ENCODE measurements around the gene EVPL.
A peak's percentile ranks its signal among the peaks of the same experiment; 100 is the strongest.
"Not testable (repeated sequence)": the region's sequence is repeated elsewhere in the genome, so short reads cannot be mapped to it uniquely, and the experiment has no call there.

EVPL gene

DNA sequence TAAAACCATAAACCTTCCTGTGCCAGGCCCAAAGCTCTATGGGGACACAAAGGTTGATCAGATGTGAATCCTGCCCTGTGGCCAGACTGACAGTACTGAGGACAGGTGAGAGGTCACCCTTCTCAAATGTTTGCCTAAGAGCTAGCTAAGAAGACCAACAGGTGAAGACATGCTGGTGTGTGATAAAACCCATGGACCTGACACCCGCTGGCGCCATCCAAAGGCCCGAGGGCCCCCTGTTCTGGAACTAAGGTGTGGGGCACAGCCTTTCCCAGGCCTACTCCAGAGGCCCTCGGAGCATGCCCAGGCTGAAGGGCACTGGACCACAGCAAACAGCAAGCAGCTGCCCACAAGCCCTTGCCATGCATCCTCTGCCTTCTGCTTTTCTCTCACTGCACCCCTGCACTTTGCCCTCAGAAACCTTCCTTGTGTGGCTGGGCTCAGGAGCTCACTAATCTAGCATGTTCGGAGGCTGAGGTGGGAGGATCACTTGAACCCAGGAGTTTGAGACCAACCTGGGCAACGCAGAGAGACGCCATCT, 31.7 kb downstream of the EVPL start:
- no peak for DNase-seq

DNA sequence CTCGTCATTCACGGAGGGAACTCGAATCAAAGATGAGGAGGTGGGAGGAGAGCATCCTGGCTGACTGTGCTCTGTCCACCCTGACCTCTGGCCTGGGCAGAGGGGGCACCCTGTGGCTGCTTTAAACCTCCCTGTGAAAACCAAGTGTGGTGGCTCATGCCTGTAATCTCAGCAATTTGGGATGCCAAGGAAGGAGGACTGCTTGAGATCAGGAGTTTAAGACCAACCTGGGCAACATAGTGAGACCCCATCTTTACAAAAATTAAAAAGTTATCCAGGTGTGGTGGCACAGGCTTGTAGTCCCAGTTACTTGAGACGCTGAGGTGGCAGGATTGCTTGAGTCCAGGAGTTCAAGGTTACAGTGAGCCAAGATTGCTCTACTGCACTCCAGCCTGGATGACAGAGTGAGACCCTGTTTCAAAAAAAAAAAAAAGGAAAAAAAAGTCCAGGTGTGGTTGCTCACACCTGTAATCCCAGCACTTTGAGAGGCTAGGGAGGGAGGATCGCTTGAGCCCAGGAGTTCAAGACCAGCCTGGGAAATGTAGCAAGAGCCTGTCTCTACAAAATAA, 32.2 kb downstream of the EVPL start:
- DNase-seq, result no peak

DNA sequence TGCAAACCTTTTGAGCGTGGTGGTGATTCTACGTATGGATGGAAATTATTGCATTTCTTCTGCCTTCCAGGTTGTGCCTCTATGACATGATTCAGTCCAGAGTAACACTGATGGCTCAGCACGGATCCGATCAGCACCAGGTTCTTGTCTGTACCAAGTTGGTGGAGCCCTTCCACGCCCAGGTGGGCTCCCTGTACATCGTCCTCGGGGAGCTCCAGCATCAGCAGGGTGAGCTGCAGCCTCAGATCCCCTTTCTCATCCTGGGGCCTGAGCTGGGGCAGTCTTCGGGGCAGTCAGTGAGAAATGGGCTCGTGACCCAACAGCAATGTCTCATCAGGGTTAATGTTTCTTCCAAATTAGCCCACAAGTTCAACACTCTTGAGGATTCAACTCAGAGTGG, 35.7 kb downstream of the EVPL start:
- DNase-seq, result no peak

DNA sequence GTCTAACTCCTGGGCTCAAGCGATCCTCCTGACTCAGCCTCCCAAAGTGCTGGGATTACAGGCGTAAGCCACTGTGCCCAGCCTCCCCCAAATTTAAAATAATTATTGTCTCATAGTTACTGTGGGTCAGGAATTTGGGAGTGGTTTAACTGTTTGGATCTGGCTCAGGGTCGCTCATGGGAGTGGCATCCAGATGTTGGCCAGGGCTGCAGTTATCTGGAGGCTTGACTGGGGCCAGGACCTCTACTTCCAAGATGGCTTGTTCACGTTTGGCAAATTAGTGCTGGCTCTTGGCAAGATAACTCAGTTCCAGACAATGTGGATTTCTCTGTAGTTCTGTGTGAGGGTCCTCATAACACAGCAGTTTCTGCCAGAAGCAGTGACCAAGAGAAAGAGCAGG, 40.1 kb downstream of the EVPL start:
- DNase-seq, result no peak

DNA sequence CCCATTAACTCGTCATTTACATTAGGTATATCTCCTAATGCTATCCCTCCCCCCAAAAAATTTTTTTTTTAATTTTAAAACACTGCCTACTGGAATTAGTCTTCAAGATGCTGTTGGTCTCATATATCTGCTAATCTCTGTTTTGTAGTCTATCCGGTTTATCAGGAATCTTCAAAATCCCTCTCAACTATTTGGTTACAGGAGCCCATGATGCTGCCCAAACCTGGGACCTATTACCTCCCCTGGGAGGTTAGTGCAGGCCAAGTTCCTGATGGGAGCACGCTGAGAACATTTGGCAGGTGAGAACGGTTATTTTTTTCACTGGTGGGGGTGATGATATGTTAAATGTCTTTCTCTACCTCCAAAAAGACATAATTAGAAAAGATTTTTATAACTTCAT, 41.1 kb downstream of the EVPL start:
- DNase-seq, result no peak

DNA sequence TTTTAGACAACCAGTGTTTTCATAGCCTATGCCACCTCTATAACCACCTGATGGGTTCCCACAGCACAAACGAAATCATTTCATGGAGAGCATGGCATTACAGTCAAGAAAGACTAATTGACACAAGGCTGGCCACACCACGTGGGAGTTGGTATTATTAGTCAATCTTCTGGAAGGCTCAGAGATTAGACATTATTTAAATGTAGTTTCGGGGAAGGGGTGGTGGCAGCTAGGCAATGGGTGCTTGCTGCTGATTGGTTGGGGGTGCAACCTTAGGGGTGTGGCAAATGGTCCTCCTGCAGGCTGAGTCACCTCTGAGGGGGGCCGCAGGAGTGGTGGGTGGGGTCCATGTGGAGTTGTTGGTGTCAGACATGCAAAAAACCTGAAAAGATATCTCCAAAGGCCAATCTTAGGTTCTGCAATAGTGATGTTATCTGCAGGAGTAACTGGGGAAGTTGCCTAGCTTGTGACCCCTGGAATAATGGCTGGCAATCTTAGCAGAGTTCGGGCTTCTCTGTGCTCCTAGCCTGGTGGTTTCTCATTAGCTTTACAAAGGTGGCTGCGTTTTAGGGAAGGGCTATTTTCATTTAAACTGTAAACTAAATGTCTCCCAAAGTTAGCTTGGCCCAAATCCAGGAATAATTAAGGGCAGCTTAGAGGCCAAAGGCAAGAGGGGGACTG, 43.5 kb downstream of the EVPL start:
- no peak for DNase-seq

DNA sequence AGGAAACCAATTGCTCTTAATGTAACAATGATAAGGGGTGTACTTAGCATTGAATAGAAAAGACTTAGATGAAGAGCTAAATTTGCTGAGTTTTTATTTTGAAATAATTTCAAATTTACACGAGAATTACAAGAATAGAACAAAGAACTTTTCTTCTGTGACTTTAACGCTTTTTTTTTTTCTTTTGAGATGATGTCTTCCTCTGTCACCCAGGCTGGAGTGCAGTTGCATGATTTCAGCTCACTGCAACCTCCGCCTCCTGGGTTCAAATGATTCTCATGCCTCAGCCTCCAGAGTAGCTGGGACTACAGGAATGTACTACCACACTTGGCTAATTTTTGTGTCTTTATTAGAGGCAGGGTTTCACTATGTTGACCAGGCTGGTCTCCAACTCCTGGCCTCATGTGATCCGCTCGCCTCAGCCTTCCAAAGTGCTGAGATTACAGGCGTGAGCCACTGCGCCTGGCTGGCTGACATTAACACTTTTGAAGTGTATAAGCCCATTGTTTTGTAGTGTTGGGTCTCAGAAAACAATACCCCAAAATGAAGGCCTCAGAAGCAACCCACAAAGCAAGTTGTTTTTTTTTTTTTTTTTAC, 46.0 kb downstream of the EVPL start:
- DNase-seq, result no peak

DNA sequence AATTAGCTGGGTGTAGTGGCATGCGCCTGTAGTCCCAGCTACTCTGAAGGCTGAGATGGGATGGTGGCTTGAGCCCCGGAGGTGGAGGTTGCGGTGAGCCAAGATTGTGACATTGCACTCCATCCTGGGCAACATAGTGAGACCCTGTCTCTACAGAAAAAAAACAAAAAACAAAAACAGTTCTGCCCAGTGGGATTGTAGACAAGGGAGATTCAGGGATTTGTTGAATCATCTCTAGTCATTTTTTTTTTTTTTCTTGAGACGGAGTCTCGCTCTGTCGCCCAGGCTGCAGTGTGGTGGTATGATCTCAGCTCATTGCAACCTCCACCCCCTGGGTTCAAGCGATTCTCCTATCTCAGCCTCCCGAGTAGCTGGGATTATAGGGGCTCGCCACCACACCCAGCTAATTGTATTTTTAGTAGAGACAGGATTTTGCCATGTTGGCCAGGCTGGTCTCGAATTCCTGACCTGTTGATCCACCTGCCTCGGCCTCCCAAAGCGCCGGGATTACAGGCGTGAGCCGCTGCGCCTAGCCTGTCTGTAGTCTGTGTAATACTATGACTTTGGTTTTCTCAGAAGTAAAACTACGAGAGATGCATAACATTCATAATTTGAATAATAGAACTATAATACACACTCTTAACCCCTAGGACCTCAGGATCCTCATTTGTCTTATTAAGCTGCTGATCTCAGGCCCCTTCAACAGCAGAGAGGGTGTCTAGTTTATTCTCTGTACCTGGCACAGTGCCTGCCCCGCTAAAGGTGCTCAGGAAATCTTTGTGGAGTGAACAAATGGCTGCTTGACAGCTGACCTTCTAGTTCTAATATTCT, 46.7 kb downstream of the EVPL start:
- DNase-seq, result no peak

DNA sequence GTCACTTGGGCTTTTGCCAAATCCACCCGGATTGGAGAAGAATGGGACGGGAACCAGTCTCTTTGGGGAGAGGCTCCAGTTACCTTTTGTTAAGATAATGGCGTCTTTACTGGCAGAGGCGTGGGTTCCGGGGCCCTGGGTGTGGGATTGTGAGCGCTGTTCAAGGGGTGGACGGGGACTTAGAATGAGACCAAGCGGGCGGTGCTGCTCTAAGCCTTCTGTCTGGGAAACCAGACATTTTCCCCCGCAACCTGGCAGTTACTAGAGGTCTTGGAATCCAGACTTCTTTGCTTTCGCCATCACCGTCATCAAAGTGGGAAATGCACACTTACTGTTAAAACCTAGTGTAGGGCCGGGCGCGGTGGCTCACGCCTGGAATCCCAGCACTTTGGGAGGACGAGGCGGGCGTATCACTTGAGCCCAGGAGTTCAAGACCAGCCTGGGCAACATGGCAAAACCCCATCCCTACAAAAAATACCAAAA, 47.4 kb downstream of the EVPL start:
- no peak for DNase-seq

DNA sequence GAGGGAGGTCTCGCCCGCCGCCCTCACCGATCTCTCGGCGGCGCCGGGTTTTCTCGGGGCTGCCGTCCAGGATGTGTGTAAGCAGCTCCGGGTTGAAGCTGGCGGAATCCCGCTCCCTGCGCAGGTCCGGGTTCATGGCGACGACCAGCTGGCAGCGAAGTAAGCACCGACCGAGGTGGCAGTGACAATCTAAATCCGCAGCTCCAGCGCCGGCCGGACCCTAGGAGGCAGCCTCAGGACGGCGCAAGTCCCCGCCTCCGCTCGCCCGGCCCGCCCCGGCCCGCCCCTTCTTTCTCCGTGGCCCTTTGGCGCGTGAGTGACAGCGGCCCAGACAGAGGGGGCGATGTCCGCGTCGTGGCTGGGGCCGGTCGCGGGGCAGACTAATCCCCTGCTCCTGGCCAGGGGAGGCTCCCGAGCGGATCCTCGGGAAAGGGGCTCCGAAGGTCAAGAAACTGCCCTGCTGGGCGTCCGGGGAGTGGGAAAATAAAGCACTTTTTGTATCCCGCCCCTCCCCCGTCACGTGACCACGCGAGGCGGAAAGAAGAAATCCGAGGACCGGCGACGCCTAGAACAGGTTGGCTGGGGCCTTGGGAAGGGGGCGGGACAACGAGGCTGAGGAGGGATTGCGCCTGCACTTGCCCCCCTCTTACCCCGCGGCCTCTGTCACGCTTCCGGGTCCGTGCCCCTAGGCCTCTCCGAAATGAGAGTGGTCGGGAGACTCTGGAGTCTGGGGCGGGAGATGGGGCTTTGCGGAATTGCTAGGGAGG, 48.0 kb downstream of the EVPL start, which contains the start of the genes ACOX1 and TEN1:
Gene ACOX1 (minus strand): TSS at position 229 of the 767 bp plus-strand sequence. CDS start 93 bp downstream, at position 136.
Gene TEN1 (plus strand): TSS at position 303 of the 767 bp plus-strand sequence. CDS start 6,953 bp downstream, outside the sequence.
- peak; percentile 95 for DNase-seq

DNA sequence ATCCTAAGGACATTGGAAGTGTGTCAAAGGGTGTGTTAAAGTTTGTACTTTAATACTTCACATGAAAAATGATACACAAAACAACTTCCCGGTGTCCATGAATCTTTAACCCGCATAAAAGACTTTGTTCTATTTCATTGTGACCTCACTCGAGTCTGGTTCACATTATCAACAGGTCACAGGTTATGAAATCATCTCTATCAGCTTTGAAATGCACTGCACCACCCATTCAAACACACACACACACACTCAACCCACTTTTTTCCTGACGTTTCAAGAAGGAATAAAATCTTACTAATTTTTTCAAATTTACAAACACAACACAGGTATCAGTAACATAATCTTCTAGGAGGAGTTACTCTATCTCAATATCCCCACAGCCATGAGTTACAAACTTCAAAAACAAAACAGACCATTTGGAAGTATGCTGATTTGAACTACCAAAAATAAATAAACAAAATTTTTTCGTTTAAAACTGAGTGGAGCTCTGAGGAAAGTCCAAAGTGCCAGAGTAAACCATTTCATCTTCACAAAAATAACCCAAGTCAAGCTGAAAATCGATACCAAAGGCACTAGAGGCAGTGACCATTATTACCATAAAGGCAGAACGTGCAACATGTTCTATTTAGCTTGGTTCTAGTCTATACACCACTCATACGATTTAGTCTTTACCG, 50.8 kb downstream of the EVPL start:
- DNase-seq, result no peak

DNA sequence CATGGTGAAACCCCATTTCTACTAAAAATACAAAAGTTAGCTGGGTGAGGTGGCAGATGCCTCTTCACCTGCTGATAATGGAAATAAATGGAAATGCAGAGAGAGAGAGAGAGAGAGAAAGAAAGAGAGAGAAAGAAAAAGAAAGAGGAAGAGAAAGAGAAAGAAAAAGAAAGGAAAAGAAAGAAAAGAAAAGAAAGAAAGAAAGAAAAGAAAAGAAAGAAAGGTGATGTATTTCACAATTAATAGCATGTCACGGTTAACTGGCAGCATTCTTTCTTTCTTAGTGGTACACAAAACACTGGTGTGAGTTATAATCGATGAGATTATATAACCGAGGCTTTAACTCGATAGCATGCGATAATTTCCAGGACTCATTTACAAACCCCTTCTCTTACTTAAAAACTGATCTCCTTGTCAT, 51.3 kb downstream of the EVPL start:
- DNase-seq, result no peak

DNA sequence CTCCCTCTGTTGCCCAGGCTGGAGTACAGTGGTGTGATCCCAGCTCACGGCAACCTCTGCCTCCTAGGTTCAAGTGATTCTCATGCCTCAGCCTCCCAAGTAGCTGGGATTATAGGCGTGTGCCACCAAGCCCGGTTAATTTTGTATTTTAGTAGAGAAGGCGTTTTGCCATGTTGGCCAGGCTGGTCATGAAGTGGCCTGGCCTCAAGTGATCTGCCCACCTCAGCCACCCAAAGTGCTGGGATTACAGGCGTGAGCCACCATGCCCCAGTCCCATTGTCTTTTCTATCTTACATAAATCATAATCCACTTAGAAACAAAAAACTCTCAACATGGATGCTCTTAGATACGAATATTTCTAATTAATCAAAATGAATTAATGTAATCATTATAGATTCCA, 51.9 kb downstream of the EVPL start:
- not testable (repeated sequence) for DNase-seq

DNA sequence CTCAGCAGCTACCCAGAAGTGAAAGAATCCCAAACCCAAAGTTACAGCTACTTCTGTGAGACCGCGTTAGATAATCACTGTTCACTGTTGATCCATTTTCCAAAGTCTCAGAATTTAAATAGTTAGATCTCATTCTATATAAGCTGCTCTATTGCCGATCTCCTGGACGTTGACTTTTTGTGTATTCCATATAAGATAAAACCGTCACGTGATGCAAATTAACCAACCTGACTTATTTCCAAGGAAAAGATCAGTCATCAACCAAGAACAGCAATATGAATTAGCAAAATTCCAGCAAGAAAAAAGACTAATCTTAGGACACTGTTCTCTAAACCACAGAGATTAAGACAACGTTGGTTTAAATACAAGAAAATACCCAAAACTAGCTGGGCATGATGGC, 56.5 kb downstream of the EVPL start:
- no peak for DNase-seq

DNA sequence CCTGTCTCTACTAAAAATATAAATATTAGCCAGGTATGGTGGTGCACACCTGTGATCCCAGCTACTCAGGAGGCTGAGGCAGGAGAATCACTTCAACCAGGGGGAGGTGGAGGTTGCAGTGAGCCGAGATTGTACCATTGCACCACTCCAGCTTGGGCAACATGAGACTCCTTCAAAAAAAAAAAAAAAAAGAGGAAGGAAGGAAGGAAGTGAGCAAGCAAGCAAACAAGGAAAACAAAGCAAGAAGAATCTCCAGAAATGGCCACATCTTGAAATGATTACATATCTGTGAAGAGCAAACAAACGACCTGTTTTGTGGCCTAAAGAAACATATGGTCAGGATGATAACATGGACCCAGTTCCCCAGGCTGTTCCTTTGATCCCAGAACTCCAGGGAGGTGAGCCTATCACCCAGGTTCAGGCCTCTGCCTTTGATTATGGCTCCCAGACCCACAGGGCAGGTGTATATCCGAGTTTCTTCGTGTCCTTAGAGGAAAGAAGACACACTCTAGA, 57.0 kb downstream of the EVPL start:
- DNase-seq, result no peak

DNA sequence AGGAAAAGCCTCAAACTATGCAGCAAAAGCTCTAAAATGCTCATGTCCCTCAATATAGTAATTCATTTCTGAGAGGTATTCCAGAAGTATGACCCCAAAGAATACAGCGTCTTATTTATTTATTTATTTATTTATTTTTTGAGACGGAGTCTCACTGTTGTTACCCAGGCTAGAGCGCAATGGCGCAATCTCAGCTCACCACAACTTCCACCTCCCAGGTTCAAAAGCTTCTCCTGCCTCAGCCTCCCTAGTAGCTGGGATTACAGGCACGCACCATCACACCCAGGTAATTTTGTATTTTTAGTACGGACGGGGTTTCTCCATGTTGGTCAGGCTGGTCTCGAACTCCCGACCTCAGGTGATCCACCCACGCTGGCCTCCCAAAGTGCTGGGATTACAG, 58.1 kb downstream of the EVPL start:
- DNase-seq, result not testable (repeated sequence)

DNA sequence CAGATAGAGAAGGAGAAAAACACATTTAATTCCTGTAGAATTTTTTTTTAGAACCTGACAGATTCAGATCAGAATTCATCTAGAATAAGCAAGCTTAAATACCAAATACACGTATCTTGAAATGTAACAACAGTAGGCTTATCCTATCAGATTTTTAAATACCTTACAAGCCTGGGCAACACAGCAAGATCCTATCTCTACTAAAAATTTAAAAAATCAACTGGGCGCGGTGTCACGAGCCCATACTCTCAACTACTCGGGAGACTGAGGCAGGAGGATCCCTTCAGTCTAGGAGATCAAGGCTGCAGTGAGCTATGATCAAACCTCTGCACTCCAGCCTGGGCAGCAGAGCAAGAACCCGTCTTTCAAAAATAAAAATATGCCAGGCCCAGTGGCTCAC, 61.6 kb downstream of the EVPL start:
- DNase-seq, result no peak

DNA sequence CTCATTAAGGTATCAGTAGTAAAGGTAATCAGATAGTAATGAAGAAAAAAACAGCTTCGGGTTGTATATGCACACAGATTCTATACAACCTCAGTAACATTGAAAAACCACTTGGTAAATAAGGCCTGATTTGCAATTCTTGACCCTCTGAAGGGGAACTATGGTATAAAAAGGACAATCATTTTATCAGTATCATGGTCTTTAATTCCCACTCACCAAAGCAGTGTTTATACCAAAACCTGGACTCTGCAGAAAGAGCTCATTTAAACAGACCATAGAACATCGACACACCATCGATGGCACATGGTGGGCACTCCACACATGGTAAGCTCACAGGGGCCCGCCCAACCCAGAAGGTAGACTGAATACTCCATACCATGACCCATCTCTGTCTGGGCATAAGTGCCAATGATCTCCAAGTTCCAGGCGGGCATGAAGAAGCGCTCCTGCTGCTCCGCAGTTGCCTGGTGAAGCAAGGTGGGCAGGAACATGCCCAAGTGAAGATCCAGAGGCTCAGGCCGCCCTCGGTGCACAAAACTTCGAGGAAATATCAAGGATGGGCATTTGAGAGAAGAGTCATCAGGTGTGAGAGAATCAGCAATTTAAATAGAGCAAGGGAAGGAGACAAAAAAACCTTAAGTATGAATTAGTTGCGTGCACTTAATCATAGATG, 67.1 kb downstream of the EVPL start:
- DNase-seq, result no peak

DNA sequence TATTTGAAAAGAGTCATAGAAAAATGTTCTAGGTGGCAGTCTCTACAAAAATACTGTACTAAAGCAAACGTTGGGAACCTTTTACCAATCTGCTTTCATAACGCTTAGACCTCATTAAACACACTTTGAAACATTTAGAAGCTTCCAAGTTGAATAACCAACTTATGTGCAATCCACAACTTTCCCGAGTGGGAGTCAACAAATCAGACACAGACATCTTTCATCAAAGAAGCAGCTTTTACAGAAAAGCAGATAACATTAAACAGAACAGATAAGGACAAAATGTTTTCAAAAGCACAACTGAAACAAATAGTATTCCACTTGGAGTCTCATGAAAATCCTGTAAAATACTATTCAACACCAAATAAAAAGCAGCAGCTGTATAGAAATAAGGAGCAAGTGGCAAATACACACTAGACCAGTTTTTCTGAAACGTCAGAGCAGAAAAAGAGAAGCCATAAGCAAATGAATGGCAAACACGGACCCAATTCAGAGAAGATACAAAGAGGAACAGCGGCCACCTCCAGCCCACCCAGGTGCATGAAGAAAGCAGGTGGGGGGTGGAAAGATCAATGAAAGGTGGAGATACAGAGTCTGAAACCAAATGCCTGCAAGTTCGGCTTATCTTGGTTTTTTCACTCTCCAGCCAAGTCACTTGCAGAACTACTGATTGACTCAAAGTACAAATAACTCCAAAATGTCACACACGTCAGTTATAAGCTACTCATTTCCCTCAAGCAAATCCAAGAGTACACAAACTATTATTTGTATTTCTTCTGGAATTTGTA, 67.9 kb downstream of the EVPL start:
- no peak for DNase-seq

All from NCI-H446 treated with DMSO at 0.1 percent for 48 hours (cell line).